GM10266 (cell line): ENCODE results near the gene GPATCH8.
"Not testable (repeated sequence)": the region's sequence is repeated elsewhere in the genome, so short reads cannot be mapped to it uniquely, and the experiment has no call there.

Experiments
- DNase-seq: peaks from one replicate; pipeline ENCODE4 v3.0.0; 2012; ENCODE audit errors: extremely low spot score
- TF ChIP-seq, protein P1 (sequence below): IDR thresholded peaks from 2 replicates; pipeline ENCODE4 v1.5.1; 2012; ENCODE audit warnings: mild to moderate bottlenecking, low read depth; ENCODE audit not compliant: control insufficient read depth, insufficient read depth; ENCODE audit errors: missing control alignments

GPATCH8 gene

DNA sequence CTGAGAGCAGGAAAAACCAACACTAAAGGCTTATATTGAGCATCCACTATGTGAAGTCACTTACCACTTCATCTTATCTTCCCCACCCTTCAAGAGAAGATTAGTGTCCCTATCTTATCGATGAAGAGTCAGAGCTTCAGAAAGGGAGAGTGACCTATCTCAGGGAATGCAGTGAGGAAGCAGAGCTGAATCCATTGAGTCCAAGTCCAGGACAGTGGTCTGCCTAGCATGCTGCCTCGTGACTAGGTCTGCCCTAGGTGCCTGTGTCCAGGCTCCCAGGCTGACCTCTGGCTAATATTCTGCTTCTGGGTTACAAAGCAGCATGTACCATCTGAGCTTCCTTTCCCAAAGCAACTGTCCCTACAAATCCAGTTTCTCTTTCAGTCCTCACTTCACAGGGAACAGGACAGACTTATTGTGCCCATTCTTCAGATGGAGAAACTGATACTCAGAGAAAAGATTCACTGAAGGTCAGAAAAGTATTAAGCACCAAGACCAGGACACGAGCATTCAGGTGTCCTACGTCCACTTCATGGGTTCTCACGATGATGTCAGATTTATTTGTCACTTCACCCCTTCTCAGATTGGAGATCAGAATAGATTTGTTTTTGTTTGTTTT is 40.8 kb upstream of the GPATCH8 start:
- TF ChIP-seq, protein P1, sequence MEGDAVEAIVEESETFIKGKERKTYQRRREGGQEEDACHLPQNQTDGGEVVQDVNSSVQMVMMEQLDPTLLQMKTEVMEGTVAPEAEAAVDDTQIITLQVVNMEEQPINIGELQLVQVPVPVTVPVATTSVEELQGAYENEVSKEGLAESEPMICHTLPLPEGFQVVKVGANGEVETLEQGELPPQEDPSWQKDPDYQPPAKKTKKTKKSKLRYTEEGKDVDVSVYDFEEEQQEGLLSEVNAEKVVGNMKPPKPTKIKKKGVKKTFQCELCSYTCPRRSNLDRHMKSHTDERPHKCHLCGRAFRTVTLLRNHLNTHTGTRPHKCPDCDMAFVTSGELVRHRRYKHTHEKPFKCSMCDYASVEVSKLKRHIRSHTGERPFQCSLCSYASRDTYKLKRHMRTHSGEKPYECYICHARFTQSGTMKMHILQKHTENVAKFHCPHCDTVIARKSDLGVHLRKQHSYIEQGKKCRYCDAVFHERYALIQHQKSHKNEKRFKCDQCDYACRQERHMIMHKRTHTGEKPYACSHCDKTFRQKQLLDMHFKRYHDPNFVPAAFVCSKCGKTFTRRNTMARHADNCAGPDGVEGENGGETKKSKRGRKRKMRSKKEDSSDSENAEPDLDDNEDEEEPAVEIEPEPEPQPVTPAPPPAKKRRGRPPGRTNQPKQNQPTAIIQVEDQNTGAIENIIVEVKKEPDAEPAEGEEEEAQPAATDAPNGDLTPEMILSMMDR, result no peak
- DNase-seq, result no peak

DNA sequence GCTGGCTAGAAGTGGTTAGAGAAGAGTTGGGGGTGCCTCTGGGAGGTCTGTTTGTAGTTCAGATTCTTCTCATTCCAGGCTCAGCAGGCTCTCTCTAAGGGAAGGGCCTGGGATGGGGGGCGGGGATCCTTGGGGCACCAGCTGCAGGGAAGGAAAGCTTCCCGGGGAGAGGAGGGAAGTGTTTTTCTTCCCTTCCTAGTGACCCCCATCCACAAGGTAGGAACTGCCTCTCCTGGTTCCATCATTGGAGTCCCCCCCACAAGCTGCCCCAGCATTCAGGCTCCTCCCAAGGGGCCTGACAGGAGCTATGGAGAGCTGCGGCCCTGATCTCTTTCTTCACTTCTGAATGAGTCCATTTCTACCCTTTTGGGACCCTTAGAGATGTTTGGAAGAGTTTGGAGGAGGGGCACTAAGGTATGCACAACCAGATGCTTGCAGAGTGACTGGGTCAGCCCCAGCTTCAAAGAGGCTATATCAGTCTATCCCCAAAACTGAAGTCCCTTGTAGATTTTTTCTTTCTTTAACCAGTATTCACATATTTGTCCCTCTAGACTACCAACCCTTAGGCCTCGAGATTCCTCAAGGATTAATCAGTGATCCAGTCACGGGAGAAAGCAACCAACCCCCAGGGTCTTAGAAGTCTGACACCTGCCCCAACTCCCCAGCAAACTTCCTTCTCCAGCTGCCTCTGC is 40.2 kb upstream of the GPATCH8 start:
- no peak for DNase-seq

DNA sequence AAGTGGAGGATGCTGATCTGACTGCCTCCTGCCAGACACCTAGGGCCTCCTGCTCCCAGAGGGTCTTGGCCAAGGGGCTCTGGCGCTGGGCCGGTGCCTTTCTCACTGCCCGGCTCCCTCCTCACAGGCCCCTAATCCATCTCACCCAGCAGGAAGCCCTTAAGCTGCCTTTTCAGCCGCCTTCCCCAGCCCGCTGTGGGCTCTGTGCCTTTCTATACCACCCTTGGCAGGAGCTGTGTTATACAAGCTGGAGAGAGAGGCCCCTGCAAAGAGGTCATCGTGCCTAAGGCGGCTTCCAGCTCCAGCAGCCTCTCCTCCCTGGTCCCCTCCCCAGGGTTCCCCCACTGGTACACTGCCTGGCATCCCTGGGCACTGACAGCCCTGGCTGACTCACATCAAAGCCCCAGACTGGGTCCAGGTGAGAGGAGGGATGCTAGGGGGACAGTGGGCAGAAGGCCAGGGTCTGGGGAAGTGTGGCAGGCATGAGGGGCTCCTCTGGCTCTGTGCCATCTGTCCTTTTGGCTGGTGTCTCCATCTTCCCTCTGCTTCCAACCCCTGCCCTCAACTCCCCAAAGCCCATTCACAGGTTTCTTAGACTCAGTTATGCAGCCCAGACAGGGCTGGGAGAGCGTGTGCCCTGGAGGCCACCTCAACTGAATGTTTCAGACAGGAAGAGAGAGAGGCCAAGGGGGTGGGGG is 38.8 kb upstream of the GPATCH8 start:
- TF ChIP-seq, protein P1, result no peak
- no peak for DNase-seq

More for the DNA sequence above, 40.2 kb upstream of the GPATCH8 start:
- TF ChIP-seq, protein P1, result no peak

DNA sequence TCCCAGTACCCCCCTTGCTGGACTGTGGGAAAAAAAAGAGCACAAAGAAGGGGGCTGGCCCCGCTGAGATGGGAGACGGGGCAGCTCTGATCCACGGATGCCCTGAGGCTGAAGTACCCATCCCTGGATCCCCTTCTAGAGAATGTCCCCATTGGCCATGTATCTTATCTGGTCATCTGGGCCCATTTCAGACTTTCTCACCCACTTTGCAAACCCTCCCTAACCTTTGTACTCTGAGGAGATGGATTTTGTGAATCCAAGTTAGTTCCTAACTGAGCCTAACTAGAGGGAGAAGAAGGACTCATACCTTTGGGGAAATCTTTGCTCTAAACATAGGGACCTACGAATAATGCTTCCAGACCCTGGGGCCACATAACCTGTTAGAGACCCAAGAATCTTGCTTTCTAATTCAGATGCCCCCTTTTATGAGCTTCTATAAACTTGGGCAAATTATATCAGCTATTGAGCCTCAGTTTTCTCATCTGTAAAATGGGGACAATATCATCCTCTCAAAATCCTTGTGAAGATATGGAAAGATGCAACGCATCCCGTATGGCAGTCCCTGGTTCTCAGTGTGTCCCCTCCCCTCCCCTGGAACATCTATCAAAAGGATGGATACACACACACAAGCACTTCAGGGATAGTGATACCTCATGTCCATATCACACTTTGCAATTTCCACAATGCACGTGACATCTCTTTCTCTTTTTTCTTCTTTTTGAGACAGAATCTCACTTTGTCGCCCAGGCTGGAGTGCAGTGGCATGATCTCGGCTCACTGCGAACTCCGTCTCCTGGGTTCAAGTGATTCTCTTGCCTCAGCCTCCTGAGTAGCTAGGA is 37.3 kb upstream of the GPATCH8 start:
- no peak for DNase-seq
- TF ChIP-seq, protein P1, result no peak

DNA sequence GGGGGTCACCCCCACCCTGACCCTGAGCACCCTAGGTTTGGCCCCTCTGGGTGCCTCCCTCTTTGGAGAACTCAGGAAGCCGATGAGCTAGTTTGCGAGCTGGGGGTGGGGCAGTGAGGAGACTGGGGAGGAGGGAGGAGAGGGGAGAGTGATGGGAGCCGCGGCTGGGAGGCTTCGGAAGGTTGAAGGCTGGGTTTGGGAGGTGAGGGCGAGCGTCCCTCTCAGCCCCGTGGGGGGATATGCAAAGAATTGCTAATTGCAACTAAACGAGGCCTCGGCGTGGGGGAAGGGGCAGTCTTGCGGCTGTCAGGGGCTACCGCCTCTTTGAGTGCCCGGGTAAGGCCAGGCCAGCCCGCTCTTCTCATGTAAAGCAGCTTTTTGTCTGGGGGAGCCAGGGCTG is 36.5 kb upstream of the GPATCH8 start:
- no peak for DNase-seq
- TF ChIP-seq, protein P1, result no peak

DNA sequence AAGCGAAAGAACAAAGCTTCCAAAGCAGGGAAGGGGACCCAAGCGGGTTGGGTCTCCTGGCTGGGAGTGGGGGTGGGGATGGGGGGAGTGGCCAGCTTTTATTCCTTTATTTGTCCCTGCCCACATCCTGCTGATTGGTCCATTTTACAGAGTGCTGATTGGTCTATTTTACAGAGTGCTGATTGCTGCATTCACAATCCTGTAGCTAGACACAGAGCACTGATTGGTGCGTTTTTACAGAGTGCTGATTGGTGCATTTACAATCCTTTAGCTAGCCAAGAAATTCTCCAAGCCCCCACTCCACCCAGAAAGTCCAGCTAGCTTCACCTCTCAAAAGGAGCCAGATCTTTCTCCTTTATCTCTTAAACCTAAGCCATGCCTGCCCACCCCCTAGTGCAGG is 34.7 kb upstream of the GPATCH8 start:
- DNase-seq, result not testable (repeated sequence)
